Stomach (tissue), 9 donors: ENCODE data around the gene FAM98C. TPM values are rescaled to one million over a fixed set of nuclear protein-coding genes. Genes with fewer than 3 reads are reported as not detected.

Experiments
- DNase-seq, 2 donors: peaks; one replicate each; pipeline versions ENCODE4 v3.0.0 to v3.0.0-alpha.2; 2013 to 2019
- H3K27ac ChIP-seq, 5 donors: fragments of 200-600 bp in 4 of 5; sonication (generic) in 4 of 5; one replicate each; pipeline ENCODE4 v1.5.1; 2013 to 2019; ENCODE audit warnings: mild to moderate bottlenecking in 1 of 5, moderate library complexity in 1 of 5
- H3K27me3 ChIP-seq, 3 donors: fragments of 200-600 bp; sonication (generic); one replicate each; pipeline ENCODE4 v1.5.1; 2017 to 2019; ENCODE audit warnings: mixed run types in 1 of 3
- H3K36me3 ChIP-seq, 4 donors: fragments of 200-600 bp; sonication (generic); 1 replicate in 3 of 4; 2 replicates in 1 of 4; pipeline ENCODE4 v1.5.1; 2016 to 2019
- H3K4me1 ChIP-seq, 4 donors: fragments of 200-600 bp; sonication (generic); one replicate each; pipeline ENCODE4 v1.5.1; 2016 to 2019
- H3K4me3 ChIP-seq, 4 donors: fragments of 200-600 bp; sonication (generic) in 3 of 4; one replicate each; pipeline ENCODE4 v1.5.1; 2016 to 2019; ENCODE audit warnings: mild to moderate bottlenecking in 1 of 4
- H3K9me3 ChIP-seq, 4 donors: fragments of 200-600 bp; sonication (generic); one replicate each; pipeline ENCODE4 v1.5.1; 2016 to 2019
- EP300 ChIP-seq: sonication (generic); formaldehyde crosslinking; IDR thresholded peaks from one replicate; pipeline ENCODE4 v1.6.1; 2017; ENCODE audit warnings: antibody characterized with exemption
- POLR2A ChIP-seq, 4 donors: fragments of 450-650 bp; IDR thresholded peaks; one replicate each; pipeline ENCODE4 v1.6.1; 2016; ENCODE audit warnings: antibody characterized with exemption in 4 of 4, control low read depth in 2 of 4, mild to moderate bottlenecking in 1 of 4, moderate library complexity in 1 of 4
- POLR2AphosphoS5 ChIP-seq, 3 donors: sonication (generic); formaldehyde crosslinking; IDR thresholded peaks; one replicate each; pipeline ENCODE4 v1.6.1; 2016; ENCODE audit warnings: antibody characterized with exemption in 3 of 3
- WGBS, 5 donors: extraction: QIAGEN DNeasy Blood & Tissue Kit in 3 of 5; methylation state at CpG; one replicate each; pipeline versions ENCODE4 v1.1.5 to v1.1.7; 2013 to 2018; 5-methylcytosine and 5-hydroxymethylcytosine counted together
- intact Hi-C: fragments of 100-400 bp; cut with DNase I; formaldehyde crosslinking; loops from one replicate; pipeline ENCODE4 v1.15.1; 2023; ENCODE audit warnings: low total_unique reads
- polyA plus RNA-seq, 3 donors: library from polyadenylated mRNA; stranded (reverse); fragments of 200-250 nt; gene quantifications; one replicate each; pipeline ENCODE4 v1.2.3, GENCODE V29; 2013
- total RNA-seq, 5 donors: library from RNA; depleted of rRNA; stranded (reverse); fragments of >200 nt; gene quantifications; one replicate each; pipeline versions ENCODE4 v1.1.0 to v1.2.3, GENCODE V29; 2014 to 2016
- TF ChIP-seq, protein P1 (sequence below), 7 experiments: fragments of 450-650 bp in 4 of 7; fragments of 200-600 bp in 3 of 7; sonication (generic) in 3 of 7; IDR thresholded peaks; one replicate each; pipeline ENCODE4 v1.5.1; 2016 to 2019; ENCODE audit warnings: antibody characterized with exemption in 7 of 7, control low read depth in 2 of 7, mild to moderate bottlenecking in 1 of 7
- donor health status: healthy with polysubstance abuse.
- donor health status: Bipolar disorder and iron deficiency.
- donor health status: healthy.

The FAM98C gene
- total and polyA plus RNA-seq, 8 donors: 4.0 to 222 (median 19.9) TPM

DNA sequence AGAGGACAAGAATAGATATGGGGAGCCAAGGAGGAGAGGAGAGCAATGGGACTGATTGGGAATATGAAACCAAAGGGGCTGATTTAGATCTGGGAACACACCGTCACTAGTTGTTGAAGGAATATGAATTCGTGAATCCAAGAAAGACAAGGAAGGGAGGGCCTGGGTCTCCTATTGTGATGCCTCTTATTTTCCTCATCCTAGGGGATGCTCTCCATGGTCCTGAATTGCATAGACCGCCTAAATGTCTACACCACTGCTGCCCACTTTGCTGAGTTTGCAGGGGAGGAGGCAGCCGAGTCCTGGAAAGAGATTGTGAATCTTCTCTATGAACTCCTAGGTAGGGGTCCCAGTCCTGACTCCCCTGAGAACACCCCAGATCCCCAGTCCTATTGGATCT, 52.1 kb downstream of the FAM98C start:
- Histone ChIP-seq H3K4me1 (no peaks in the 10 kb centered on the region), H3K36me3 (no peaks in the 10 kb centered on the region), H3K9me3 (no peaks in the 10 kb centered on the region), H3K27ac (no peak overlapping the region), H3K27me3 (no peaks in the 10 kb centered on the region), H3K4me3 (no peak overlapping the region)
- peak in 1 of 2 donors; percentile 57 for DNase-seq
- intact Hi-C loops: no loop called here
- WGBS, 5 donors: 39 to 52% (median 47%) methylated on average over 4 of the region's 4 CpGs
- TF ChIP-seq POLR2AphosphoS5 (IDR thresholded peaks at IDR 0.05): no peak
- no peak for TF ChIP-seq POLR2A (IDR thresholded peaks at IDR 0.05)
- TF ChIP-seq EP300: no peak
- TF ChIP-seq, protein P1, sequence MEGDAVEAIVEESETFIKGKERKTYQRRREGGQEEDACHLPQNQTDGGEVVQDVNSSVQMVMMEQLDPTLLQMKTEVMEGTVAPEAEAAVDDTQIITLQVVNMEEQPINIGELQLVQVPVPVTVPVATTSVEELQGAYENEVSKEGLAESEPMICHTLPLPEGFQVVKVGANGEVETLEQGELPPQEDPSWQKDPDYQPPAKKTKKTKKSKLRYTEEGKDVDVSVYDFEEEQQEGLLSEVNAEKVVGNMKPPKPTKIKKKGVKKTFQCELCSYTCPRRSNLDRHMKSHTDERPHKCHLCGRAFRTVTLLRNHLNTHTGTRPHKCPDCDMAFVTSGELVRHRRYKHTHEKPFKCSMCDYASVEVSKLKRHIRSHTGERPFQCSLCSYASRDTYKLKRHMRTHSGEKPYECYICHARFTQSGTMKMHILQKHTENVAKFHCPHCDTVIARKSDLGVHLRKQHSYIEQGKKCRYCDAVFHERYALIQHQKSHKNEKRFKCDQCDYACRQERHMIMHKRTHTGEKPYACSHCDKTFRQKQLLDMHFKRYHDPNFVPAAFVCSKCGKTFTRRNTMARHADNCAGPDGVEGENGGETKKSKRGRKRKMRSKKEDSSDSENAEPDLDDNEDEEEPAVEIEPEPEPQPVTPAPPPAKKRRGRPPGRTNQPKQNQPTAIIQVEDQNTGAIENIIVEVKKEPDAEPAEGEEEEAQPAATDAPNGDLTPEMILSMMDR (IDR thresholded peaks at IDR 0.05): no peak

DNA sequence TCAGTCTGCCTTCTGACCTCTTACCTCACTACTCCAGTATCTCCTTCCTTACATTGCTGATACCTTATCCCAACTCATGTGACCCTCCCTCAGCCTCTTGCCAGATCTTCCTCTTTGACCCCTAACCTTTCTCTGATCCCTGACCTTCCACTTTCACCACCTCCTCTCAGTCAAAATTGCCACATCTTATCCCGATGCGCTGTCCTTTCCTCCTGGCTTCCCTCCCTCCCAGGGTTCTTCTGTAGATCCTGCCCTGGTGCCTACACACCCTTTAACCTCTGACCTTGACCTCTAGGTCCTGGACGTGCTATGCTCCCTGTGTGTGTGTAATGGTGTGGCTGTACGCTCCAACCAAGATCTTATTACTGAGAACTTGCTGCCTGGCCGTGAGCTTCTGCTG, 54.3 kb downstream of the FAM98C start:
- no peak overlapping the region for H3K27ac ChIP-seq

DNA sequence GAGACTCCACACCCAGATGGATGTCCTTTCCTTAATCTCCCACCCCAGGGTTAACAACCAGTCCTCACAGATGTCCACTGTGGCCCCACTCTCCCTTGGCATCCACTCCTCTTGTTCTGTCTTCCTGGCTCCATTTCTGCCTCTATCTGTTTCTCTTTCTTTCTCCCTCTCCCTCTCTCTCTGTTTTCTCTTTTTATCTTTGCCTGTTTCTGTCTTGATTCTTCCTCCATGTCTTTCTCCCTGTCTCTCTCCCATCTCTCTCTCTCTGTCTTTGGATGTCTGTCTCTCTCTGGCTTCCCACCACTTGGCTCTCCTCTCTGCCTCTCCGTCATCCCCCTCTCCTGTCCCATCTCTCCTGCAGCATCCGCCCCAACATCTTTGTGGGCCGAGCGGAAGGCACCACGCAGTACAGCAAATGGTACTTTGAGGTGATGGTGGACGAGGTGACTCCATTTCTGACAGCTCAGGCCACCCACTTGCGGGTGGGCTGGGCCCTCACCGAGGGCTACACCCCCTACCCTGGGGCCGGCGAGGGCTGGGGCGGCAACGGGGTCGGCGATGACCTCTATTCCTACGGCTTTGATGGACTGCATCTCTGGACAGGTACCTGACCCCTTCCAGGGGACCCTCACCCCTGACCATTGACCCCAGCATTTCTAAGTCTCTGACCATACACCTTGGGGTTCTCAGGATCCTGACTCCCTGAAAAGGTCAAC, 55.0 kb downstream of the FAM98C start:
- TF ChIP-seq POLR2A (IDR thresholded peaks at IDR 0.05) (no peak), POLR2AphosphoS5 (IDR thresholded peaks at IDR 0.05) (no peak), EP300 (no peak)
- TF ChIP-seq, protein P1 (IDR thresholded peaks at IDR 0.05): no peak
- intact Hi-C loops: no loop called here
- Histone ChIP-seq H3K36me3 (no peaks in the 10 kb centered on the region), H3K9me3 (no peaks in the 10 kb centered on the region), H3K27ac (no peak overlapping the region), H3K27me3 (peaks cover 0 to under 1% (median 0%) of the 10 kb centered on the region in 3 donors), H3K4me3 (no peak overlapping the region), H3K4me1 (no peaks in the 10 kb centered on the region)
- WGBS, 5 donors: 87 to 89% (median 89%) methylated on average over 8 to 15 of the region's 15 CpGs
- no peak for DNase-seq

More for the DNA sequence above, 54.3 kb downstream of the FAM98C start:
- intact Hi-C loops: no loop called here
- no peak overlapping the region for H3K4me3 ChIP-seq
- no peaks in the 10 kb centered on the region for H3K27me3 ChIP-seq
- no peaks in the 10 kb centered on the region for H3K36me3 ChIP-seq
- TF ChIP-seq POLR2AphosphoS5 (IDR thresholded peaks at IDR 0.05) (no peak), POLR2A (IDR thresholded peaks at IDR 0.05) (no peak), EP300 (no peak)
- DNase-seq: no peak
- H3K9me3 ChIP-seq: no peaks in the 10 kb centered on the region
- WGBS, 5 donors: 62 to 72% (median 67%) methylated on average over 5 of the region's 5 CpGs
- H3K4me1 ChIP-seq: no peaks in the 10 kb centered on the region

Other genes with a start within 250 kb of the FAM98C start
- not detected for gene DPF1, start 178.9 kb upstream of the FAM98C start, total RNA-seq
- gene DPF1, start 178.9 kb upstream of the FAM98C start, polyA plus RNA-seq: under 1 TPM in 2 of 3 donors, not detected in 1; 0.12 to 0.43 TPM
- 100 to 1,000 TPM in 1 of 5 donors, 10 to 100 TPM in 3, 1 to 10 TPM in 1; 8.8 to 197 (median 31.6) TPM for gene PPP1R14A, start 146.7 kb upstream of the FAM98C start, total RNA-seq
- 100 to 1,000 TPM in 1 of 3 donors, 10 to 100 TPM in 2; 53.2 to 138 (median 54.9) TPM for gene PPP1R14A, start 146.7 kb upstream of the FAM98C start, polyA plus RNA-seq
- gene SPINT2, start 138.5 kb upstream of the FAM98C start, total RNA-seq: 1,000 to 10,000 TPM in 1 of 5 donors, 100 to 1,000 TPM in 2, 10 to 100 TPM in 2; 29.8 to 1,508 (median 255) TPM
- 100 to 1,000 TPM in 2 of 3 donors, 10 to 100 TPM in 1; 54.5 to 255 (median 184) TPM for gene SPINT2, start 138.5 kb upstream of the FAM98C start, polyA plus RNA-seq
- 100 to 1,000 TPM in 3 of 5 donors, 10 to 100 TPM in 2; 33.5 to 287 (median 171) TPM for gene C19orf33, start 98.8 kb upstream of the FAM98C start, total RNA-seq
- gene C19orf33, start 98.8 kb upstream of the FAM98C start, polyA plus RNA-seq: 1,000 to 10,000 TPM in 2 of 3 donors, 100 to 1,000 TPM in 1; 388 to 1,069 (median 1,022) TPM
- 10 to 100 TPM in 2 of 5 donors, 1 to 10 TPM in 3; 4.7 to 30.4 (median 7.2) TPM for gene YIF1B, start 87.1 kb upstream of the FAM98C start, total RNA-seq
- gene YIF1B, start 87.1 kb upstream of the FAM98C start, polyA plus RNA-seq: 10 to 100 TPM; 18.8 to 28.0 (median 24.2) TPM
- gene KCNK6, start 83.2 kb upstream of the FAM98C start, total RNA-seq: 10 to 100 TPM in 2 of 5 donors, 1 to 10 TPM in 2, under 1 TPM in 1; under 0.01 to 32.2 (median 5.4) TPM
- gene KCNK6, start 83.2 kb upstream of the FAM98C start, polyA plus RNA-seq: 1 to 10 TPM; 3.2 to 10.0 (median 9.5) TPM
- 1 to 10 TPM in 3 of 5 donors, under 1 TPM in 1, not detected in 1; 0.45 to 9.7 (median 5.0) TPM for gene CATSPERG, start 67.3 kb upstream of the FAM98C start, total RNA-seq
- 1 to 10 TPM; 1.1 to 2.4 (median 2.0) TPM for gene CATSPERG, start 67.3 kb upstream of the FAM98C start, polyA plus RNA-seq
- 100 to 1,000 TPM in 2 of 5 donors, 10 to 100 TPM in 3; 10.7 to 282 (median 92.4) TPM for gene PSMD8, start 28.5 kb upstream of the FAM98C start, total RNA-seq
- gene PSMD8, start 28.5 kb upstream of the FAM98C start, polyA plus RNA-seq: 100 to 1,000 TPM in 2 of 3 donors, 10 to 100 TPM in 1; 99.3 to 150 (median 116) TPM
- gene GGN, start 15.1 kb upstream of the FAM98C start, total RNA-seq: not detected
- gene GGN, start 15.1 kb upstream of the FAM98C start, polyA plus RNA-seq: under 1 TPM in 2 of 3 donors, not detected in 1; 0.19 to 0.30 TPM
- gene SPRED3, start 14.4 kb upstream of the FAM98C start, total RNA-seq: 1 to 10 TPM in 2 of 5 donors, not detected in 3; 1.7 to 3.6 TPM
- gene SPRED3, start 14.4 kb upstream of the FAM98C start, polyA plus RNA-seq: under 1 TPM in 2 of 3 donors, not detected in 1; 0.12 to 0.33 TPM
- 1 to 10 TPM in 2 of 5 donors, under 1 TPM in 1, not detected in 2; 0.55 to 8.4 (median 4.0) TPM for gene RASGRP4, start 23.1 kb downstream of the FAM98C start, total RNA-seq
- gene RASGRP4, start 23.1 kb downstream of the FAM98C start, polyA plus RNA-seq: 1 to 10 TPM in 2 of 3 donors, under 1 TPM in 1; 0.40 to 1.8 (median 1.5) TPM
- gene RYR1, start 30.6 kb downstream of the FAM98C start, total RNA-seq: 10 to 100 TPM in 1 of 5 donors, 1 to 10 TPM in 2, under 1 TPM in 2; under 0.01 to 10.7 (median 1.7) TPM
- gene RYR1, start 30.6 kb downstream of the FAM98C start, polyA plus RNA-seq: 1 to 10 TPM in 1 of 3 donors, under 1 TPM in 2; 0.46 to 3.6 (median 0.68) TPM
- 10 to 100 TPM in 1 of 5 donors, 1 to 10 TPM in 3, not detected in 1; 1.2 to 12.9 (median 5.2) TPM for gene MAP4K1, start 214.9 kb downstream of the FAM98C start, total RNA-seq
- gene MAP4K1, start 214.9 kb downstream of the FAM98C start, polyA plus RNA-seq: 1 to 10 TPM; 4.4 to 5.3 (median 5.0) TPM
- 100 to 1,000 TPM; 203 to 889 (median 283) TPM for gene EIF3K, start 216.1 kb downstream of the FAM98C start, total RNA-seq
- 100 to 1,000 TPM; 347 to 495 (median 349) TPM for gene EIF3K, start 216.1 kb downstream of the FAM98C start, polyA plus RNA-seq
- 100 to 1,000 TPM; 254 to 343 (median 319) TPM for gene ACTN4, start 244.6 kb downstream of the FAM98C start, total RNA-seq
- gene ACTN4, start 244.6 kb downstream of the FAM98C start, polyA plus RNA-seq: 10 to 100 TPM; 55.3 to 87.2 (median 75.0) TPM